H1 (cell line): ENCODE measurements around the gene PGLYRP4. TPM values are rescaled to one million over a fixed set of nuclear protein-coding genes. Genes with fewer than 3 reads are reported as not detected.

Experiments
- CTCF ChIA-PET: fragments of 300-600 bp; sonication (Branson Sonifier 250); formaldehyde crosslinking; loops from one replicate; lab custom pipeline; 2021; ENCODE audit not compliant: partially characterized antibody; lab: Charles Lee
- POLR2A ChIA-PET: fragments of 300-600 bp; sonication (Branson Sonifier 250); formaldehyde crosslinking; loops from one replicate; lab custom pipeline; 2021; ENCODE audit warnings: inconsistent platforms; ENCODE audit not compliant: partially characterized antibody; lab: Charles Lee
- DNase-seq, 2 experiments: peaks; one replicate each; pipeline versions ENCODE4 v3.0.0 to v3.0.0-alpha.2; 2010 to 2022; ENCODE audit warnings: low spot score in 2 of 2, low read depth in 1 of 2, mixed read lengths in 1 of 2
- FAIRE-seq: peaks from 2 replicates; lab custom pipeline; 2011; peaks lifted over from hg19 to GRCh38; lab: Jason Lieb, UNC
- H2AFZ ChIP-seq: 2 replicates; pipeline ENCODE4 v1.8.1; 2012; ENCODE audit warnings: low read length, inconsistent platforms
- H2AK5ac ChIP-seq: 2 replicates; pipeline ENCODE4 v1.6.1; 2013; ENCODE audit warnings: low read depth, low read length
- H2BK120ac ChIP-seq: replicated peaks from 2 replicates; pipeline ENCODE3; 2013; ENCODE audit warnings: low read depth, low read length, inconsistent platforms
- H2BK12ac ChIP-seq: 2 replicates; pipeline ENCODE4 v1.6.1; 2013; ENCODE audit warnings: low read depth, low read length
- H2BK15ac ChIP-seq: 2 replicates; pipeline ENCODE4 v1.6.1; 2013; ENCODE audit warnings: low read length
- H2BK20ac ChIP-seq: 2 replicates; pipeline ENCODE4 v1.6.1; 2013; ENCODE audit warnings: low read length
- H2BK5ac ChIP-seq: 2 replicates; pipeline ENCODE4 v1.6.1; 2013; ENCODE audit warnings: low read depth, low read length
- H3K14ac ChIP-seq: 2 replicates; pipeline ENCODE4 v1.6.1; 2013; ENCODE audit warnings: inconsistent platforms; ENCODE audit not compliant: insufficient read length
- H3K18ac ChIP-seq: 2 replicates; pipeline ENCODE4 v1.6.1; 2013; ENCODE audit warnings: low read length; ENCODE audit errors: extremely low read depth
- H3K23ac ChIP-seq: 2 replicates; pipeline ENCODE4 v1.6.1; 2013; ENCODE audit warnings: inconsistent platforms; ENCODE audit not compliant: insufficient read length
- H3K23me2 ChIP-seq: 2 replicates; pipeline ENCODE4 v1.6.1; 2013; ENCODE audit warnings: low read depth, low read length
- H3K27ac ChIP-seq: 2 replicates; pipeline ENCODE4 v1.6.1; 2011; ENCODE audit warnings: low read depth, low read length, inconsistent platforms
- H3K27me3 ChIP-seq, 4 experiments: replicated peaks in 1 of 4; 1 replicate in 1 of 4; 2 replicates in 3 of 4; pipeline versions ENCODE4 v1.6.1 to v1.8.1; 2011 to 2013; ENCODE audit warnings: low read length in 3 of 4, mild to moderate bottlenecking in 3 of 4, inconsistent platforms in 2 of 4, mixed read lengths in 2 of 4, moderate library complexity in 1 of 4; ENCODE audit not compliant: control insufficient read depth in 3 of 4, insufficient read depth in 3 of 4; ENCODE audit errors: extremely low read depth in 1 of 4
- H3K36me3 ChIP-seq, 4 experiments: 2 replicates each; pipeline versions ENCODE4 v1.6.1 to v1.8.1; 2011 to 2013; ENCODE audit warnings: mild to moderate bottlenecking in 4 of 4, low read length in 3 of 4, moderate library complexity in 2 of 4, control low read depth in 1 of 4, inconsistent platforms in 1 of 4; ENCODE audit not compliant: insufficient read depth in 4 of 4, control insufficient read depth in 2 of 4
- H3K4ac ChIP-seq: replicated peaks from 2 replicates; pipeline ENCODE3; 2013; ENCODE audit warnings: low read length, low read depth, mixed read lengths, inconsistent platforms; ENCODE audit not compliant: insufficient read length
- H3K4me1 ChIP-seq, 4 experiments: replicated peaks in 1 of 4; 1 replicate in 1 of 4; 2 replicates in 3 of 4; pipeline versions ENCODE4 v1.6.1 to v1.8.1; 2011 to 2013; ENCODE audit warnings: low read length in 3 of 4, inconsistent platforms in 2 of 4, mixed read lengths in 1 of 4; ENCODE audit not compliant: insufficient read depth in 4 of 4, control insufficient read depth in 3 of 4
- H3K4me2 ChIP-seq, 2 experiments: 2 replicates each; pipeline versions ENCODE4 v1.6.1 to v1.8.1; 2011 to 2013; ENCODE audit warnings: low read depth in 2 of 2, low read length in 2 of 2, control low read depth in 1 of 2, inconsistent platforms in 1 of 2, mild to moderate bottlenecking in 1 of 2; ENCODE audit not compliant: insufficient read depth in 1 of 2
- H3K4me3 ChIP-seq, 4 experiments: fragments of 200-600, 300-600 bp in 1 of 4; sonication (generic), shearing (Covaris generic), sonication (Bioruptor Twin) in 1 of 4; 2 replicates each; pipeline versions ENCODE4 v1.5.1 to v1.8.1; 2011 to 2016; ENCODE audit warnings: low read length in 4 of 4, low read depth in 3 of 4, control low read depth in 2 of 4, inconsistent platforms in 2 of 4, mild to moderate bottlenecking in 2 of 4, mixed read lengths in 1 of 4, moderate library complexity in 1 of 4; ENCODE audit not compliant: insufficient read depth in 2 of 4; ENCODE audit errors: extremely low read depth in 1 of 4
- H3K56ac ChIP-seq: replicated peaks from 2 replicates; pipeline ENCODE3; 2013; ENCODE audit warnings: low read depth, mild to moderate bottlenecking, mixed read lengths, low read length, inconsistent platforms; ENCODE audit not compliant: insufficient read length
- H3K79me1 ChIP-seq: 2 replicates; pipeline ENCODE4 v1.6.1; 2013; ENCODE audit warnings: low read depth, low read length, control low read depth
- H3K79me2 ChIP-seq, 2 experiments: 2 replicates each; pipeline versions ENCODE4 v1.6.1 to v1.8.1; 2012 to 2013; ENCODE audit warnings: low read length in 2 of 2, mild to moderate bottlenecking in 2 of 2, inconsistent platforms in 1 of 2; ENCODE audit not compliant: insufficient read depth in 2 of 2, control insufficient read depth in 1 of 2
- H3K9ac ChIP-seq, 4 experiments: replicated peaks in 1 of 4; 1 replicate in 1 of 4; 2 replicates in 3 of 4; pipeline versions ENCODE4 v1.6.1 to v1.8.1; 2011 to 2013; ENCODE audit warnings: low read depth in 3 of 4, low read length in 3 of 4, control low read depth in 2 of 4, mild to moderate bottlenecking in 2 of 4, moderate library complexity in 2 of 4, inconsistent platforms in 1 of 4; ENCODE audit errors: extremely low read depth in 1 of 4
- H3K9me3 ChIP-seq, 2 experiments: 2 replicates each; pipeline versions ENCODE4 v1.6.1 to v1.8.1; 2012 to 2013; ENCODE audit warnings: mild to moderate bottlenecking in 2 of 2, moderate library complexity in 2 of 2, control low read depth in 1 of 2, inconsistent platforms in 1 of 2, low read depth in 1 of 2, low read length in 1 of 2, mixed read lengths in 1 of 2; ENCODE audit not compliant: insufficient read depth in 2 of 2
- H4K20me1 ChIP-seq, 2 experiments: replicated peaks in 1 of 2; 2 replicates each; pipeline versions ENCODE3 to v1.8.1; 2011 to 2013; ENCODE audit warnings: inconsistent platforms in 2 of 2, low read length in 2 of 2, mild to moderate bottlenecking in 1 of 2; ENCODE audit not compliant: insufficient read depth in 2 of 2, control insufficient read depth in 1 of 2
- H4K5ac ChIP-seq: 2 replicates; pipeline ENCODE4 v1.6.1; 2013; ENCODE audit warnings: low read length, low read depth, mixed read lengths, inconsistent platforms; ENCODE audit not compliant: insufficient read length
- H4K8ac ChIP-seq: 2 replicates; pipeline ENCODE4 v1.8.0; 2013; ENCODE audit warnings: mild to moderate bottlenecking, moderate library complexity, low read length, inconsistent platforms; ENCODE audit not compliant: insufficient read depth; ENCODE audit errors: extremely low read depth
- H4K91ac ChIP-seq: replicated peaks from 2 replicates; pipeline ENCODE3; 2013; ENCODE audit warnings: low read length, mixed read lengths, inconsistent platforms; ENCODE audit not compliant: insufficient read length
- ATF2 ChIP-seq: IDR thresholded peaks from 2 replicates; pipeline ENCODE4 v1.6.1; 2012; ENCODE audit warnings: low read length, inconsistent platforms
- CEBPB ChIP-seq: IDR thresholded peaks from 2 replicates; pipeline ENCODE4 v1.6.1; 2012; ENCODE audit warnings: low read depth, low read length
- CHD1 ChIP-seq: IDR thresholded peaks from 2 replicates; pipeline ENCODE4 v1.6.1; 2012; ENCODE audit warnings: low read depth, low read length, improper control_type of control experiment
- JUN ChIP-seq: IDR thresholded peaks from 2 replicates; pipeline ENCODE4 v1.6.1; 2011; ENCODE audit warnings: low read depth, mild to moderate bottlenecking, improper control_type of control experiment, low read length
- NANOG ChIP-seq: IDR thresholded peaks from 2 replicates; pipeline ENCODE4 v1.6.1; 2011; ENCODE audit warnings: low read length, low read depth, mild to moderate bottlenecking, inconsistent platforms; ENCODE audit not compliant: insufficient read depth, poor library complexity, severe bottlenecking
- WGBS, 2 experiments: shearing (Covaris generic) in 1 of 2; methylation state at CpG; one replicate each; pipeline versions ENCODE4 v1.1.6 to v1.1.7; 2013 to 2015; ENCODE audit warnings: low lambda C conversion rate in 2 of 2, mixed read lengths in 2 of 2, inconsistent platforms in 1 of 2, low coverage in 1 of 2, missing lambda C conversion rate in 1 of 2; ENCODE audit not compliant: insufficient replicate concordance in 2 of 2, insufficient coverage in 1 of 2, insufficient read length in 1 of 2; ENCODE audit errors: extremely low coverage in 1 of 2, missing lambda C conversion rate in 1 of 2; 5-methylcytosine and 5-hydroxymethylcytosine counted together
- polyA plus RNA-seq, 7 experiments: library from polyadenylated mRNA; depleted of rRNA in 3 of 7; stranded (reverse) in 5 of 7; unstranded in 2 of 7; fragments of >200 nt in 5 of 7; fragments of 200-250 nt in 2 of 7; gene quantifications; 1 replicate in 5 of 7; 2 replicates in 1 of 7; 4 replicates in 1 of 7; pipeline versions ENCODE4 v1.2.1 to v1.2.3, GENCODE V29; 2011 to 2013; ENCODE audit warnings: missing spikeins in 2 of 7, mixed read lengths in 2 of 7
- total RNA-seq: library from RNA; stranded (reverse); fragmentation: NEBNext Ultra II Directional; extraction: Animal tissue kit (Norgen Biotek cat#: 25700); gene quantifications from 2 replicates; pipeline ENCODE4 v1.2.1, GENCODE V29; 2021

The PGLYRP4 gene
- total and polyA plus RNA-seq, 2 of the 8 experiments (the other 6 are each of a cell fraction or from before 2014, with no cell fraction given), result not detected

GRCh38 chr1:153366261-153366660 is 17.6 kb upstream of the PGLYRP4 start:
- Histone ChIP-seq H3K36me3 (no peaks in the 10 kb centered on the region), H3K18ac (no peak overlapping the region), H3K23ac (no peak overlapping the region), H3K56ac (no peak overlapping the region), H2BK12ac (no peak overlapping the region), H2BK120ac (no peak overlapping the region), H3K27ac (no peak overlapping the region), H3K4me3 (no peak overlapping the region), H2BK15ac (no peak overlapping the region), H3K14ac (no peak overlapping the region), H4K5ac (no peak overlapping the region), H2AFZ (no peak overlapping the region), H3K79me1 (no peaks in the 10 kb centered on the region), H2AK5ac (no peak overlapping the region), H3K27me3 (no peaks in the 10 kb centered on the region), H2BK5ac (no peak overlapping the region), H4K20me1 (no peaks in the 10 kb centered on the region), H3K4me1 (no peaks in the 10 kb centered on the region), H3K9ac (no peak overlapping the region), H3K23me2 (no peaks in the 10 kb centered on the region; the same call in 1 of the 2 replicates), H2BK20ac (no peak overlapping the region), H3K4ac (no peak overlapping the region), H3K9me3 (no peaks in the 10 kb centered on the region), H3K79me2 (no peaks in the 10 kb centered on the region), H4K8ac (no peak overlapping the region), H3K4me2 (no peak overlapping the region), H4K91ac (no peak overlapping the region)
- ChIA-PET POLR2A (no interaction called here), CTCF (interaction anchor here (0.8 to 4.1 kb wide), 3 partner anchors 11 to 128 kb away, joined by 4 to 19 read pairs (median 12); no protein-coding TSS in a partner anchor)
- WGBS, 2 experiments, result 81% methylated on average over 5 of the region's 6 CpGs; no CpG with 5 or more reads in 1 of the 2 experiments
- no peak for DNase-seq
- FAIRE-seq, result no peak
- TF ChIP-seq CHD1, result no peak
- TF ChIP-seq JUN, result no peak
- TF ChIP-seq ATF2, result no peak
- TF ChIP-seq NANOG, result no peak
- TF ChIP-seq CEBPB, result no peak
